Adrenal gland (tissue), 12 donors: ENCODE results near the gene PRG2. TPM values are rescaled to one million over a fixed set of nuclear protein-coding genes. Genes with fewer than 3 reads are reported as not detected.

Experiments
- DNase-seq, 7 donors: peaks; one replicate each; pipeline ENCODE4 v3.0.0-alpha.2; 2019 to 2020
- H3K27ac ChIP-seq, 5 donors: fragments of 200-600 bp; sonication (generic) in 4 of 5; 1 replicate in 3 of 5; 2 replicates in 2 of 5; pipeline versions ENCODE4 v1.5.1 to v1.8.0; 2016 to 2020; ENCODE audit warnings: mild to moderate bottlenecking in 1 of 5
- H3K27me3 ChIP-seq: fragments of 200-600 bp; 2 replicates; pipeline ENCODE4 v1.8.0; 2021
- H3K36me3 ChIP-seq, 2 donors: fragments of 200-600 bp; replicated peaks in 1 of 2; 1 replicate in 1 of 2; 2 replicates in 1 of 2; pipeline versions ENCODE4 v1.5.1 to v1.8.0; 2018 to 2022
- H3K4me1 ChIP-seq, 2 donors: fragments of 200-600 bp; replicated peaks in 1 of 2; 1 replicate in 1 of 2; 2 replicates in 1 of 2; pipeline versions ENCODE4 v1.5.1 to v1.8.0; 2018 to 2021
- H3K4me3 ChIP-seq, 4 donors: fragments of 200-600 bp; sonication (generic) in 3 of 4; one replicate each; pipeline ENCODE4 v1.5.1; 2016 to 2018
- H3K9me3 ChIP-seq, 3 donors: fragments of 200-600 bp; sonication (generic) in 1 of 3; replicated peaks in 1 of 3; 1 replicate in 2 of 3; 2 replicates in 1 of 3; pipeline versions ENCODE4 v1.5.1 to v1.8.0; 2016 to 2021
- POLR2A ChIP-seq, 2 donors: fragments of 450-650 bp; IDR thresholded peaks; one replicate each; pipeline ENCODE4 v1.6.1; 2017; ENCODE audit warnings: antibody characterized with exemption in 2 of 2, mild to moderate bottlenecking in 2 of 2, moderate library complexity in 1 of 2
- WGBS, 4 donors: extraction: QIAGEN DNeasy Blood & Tissue Kit in 2 of 4; methylation state at CpG; one replicate each; pipeline versions ENCODE4 v1.1.5 to v1.1.7; 2013 to 2017; 5-methylcytosine and 5-hydroxymethylcytosine counted together
- intact Hi-C, 2 donors: fragments of 100-400 bp; cut with DNase I; formaldehyde crosslinking; loops; one replicate each; pipeline versions ENCODE4 v1.14.1 to v1.15.0; 2022 to 2023
- polyA plus RNA-seq, 3 donors: library from polyadenylated mRNA; stranded (reverse); fragments of 200-250 nt in 2 of 3; fragments of 350-450 nt in 1 of 3; fragmentation: Illumina TruSeq in 1 of 3; extraction: RNeasy Lipid Tissue Mini Kit (QIAGEN cat#74804) in 1 of 3; gene quantifications; one replicate each; pipeline ENCODE4 v1.2.3, GENCODE V29; 2013 to 2014
- total RNA-seq, 9 donors: library from RNA; depleted of rRNA in 4 of 9; stranded (reverse); fragments of >200 nt in 4 of 9; fragments of 120-200 nt in 1 of 9; fragmentation: NEBNext Ultra II Directional in 1 of 9; extraction: Animal tissue kit (Norgen Biotek cat#: 25700) in 1 of 9; gene quantifications; one replicate each; pipeline versions ENCODE4 v1.1.0 to v1.2.4, GENCODE V29; 2013 to 2023
- TF ChIP-seq, protein P1 (sequence below), 6 experiments: fragments of 450-650 bp in 4 of 6; fragments of 200-600 bp in 2 of 6; sonication (generic) in 1 of 6; IDR thresholded peaks; 1 replicate in 5 of 6; 2 replicates in 1 of 6; pipeline versions ENCODE4 v1.5.1 to v1.8.0; 2016 to 2021; ENCODE audit warnings: antibody characterized with exemption in 6 of 6, mild to moderate bottlenecking in 2 of 6, moderate library complexity in 1 of 6
- donor health status: healthy with polysubstance abuse.
- donor health status: Bipolar disorder and iron deficiency.
- donor health status: DM: yes; HTN: yes; CAD: no.
- donor health status: DM: no; HTN: no; CAD: no.
- donor health status: DM: no; HTN: no; CAD: no.
- donor health status: DM: yes; HTN: yes; CAD: no.

Gene PRG2
- total and polyA plus RNA-seq, 12 donors = 0.24 to 0.97 (median 0.27) TPM; not detected in 8

DNA sequence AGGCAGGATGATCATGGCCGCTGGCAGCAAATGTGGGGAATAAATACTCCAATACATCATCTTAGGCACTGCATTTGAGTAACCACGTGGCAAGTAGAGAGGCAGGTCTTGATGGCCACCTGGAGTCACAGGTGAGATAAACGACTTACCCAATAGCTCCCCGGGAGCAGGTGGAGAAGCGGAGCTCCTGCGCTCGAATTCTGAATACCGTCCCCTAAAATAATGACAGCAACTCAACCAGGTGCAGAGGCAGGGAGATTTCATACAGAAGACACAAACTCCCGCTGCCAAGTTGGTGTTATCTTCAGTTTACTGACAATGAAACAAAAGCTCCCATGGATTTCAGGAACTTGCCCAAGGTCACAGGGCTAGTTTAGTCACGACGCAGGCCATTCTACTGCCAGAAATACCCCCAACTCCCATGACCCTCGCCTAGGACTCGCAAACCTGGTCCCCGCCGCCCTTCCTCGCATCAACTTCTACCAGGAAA, 36.0 kb upstream of the PRG2 start:
- DNase-seq = peak; percentile 53 to 83 (median 73)
- peaks cover 36 to 58% of the 10 kb centered on the region in 2 donors for H3K4me1 ChIP-seq
- H3K27ac ChIP-seq = peak overlapping the region; percentile 77 to 96 (median 88)
- intact Hi-C loops = no loop called here
- H3K36me3 ChIP-seq = peaks cover 0 to 7% of the 10 kb centered on the region in 2 donors
- TF ChIP-seq, protein P1, sequence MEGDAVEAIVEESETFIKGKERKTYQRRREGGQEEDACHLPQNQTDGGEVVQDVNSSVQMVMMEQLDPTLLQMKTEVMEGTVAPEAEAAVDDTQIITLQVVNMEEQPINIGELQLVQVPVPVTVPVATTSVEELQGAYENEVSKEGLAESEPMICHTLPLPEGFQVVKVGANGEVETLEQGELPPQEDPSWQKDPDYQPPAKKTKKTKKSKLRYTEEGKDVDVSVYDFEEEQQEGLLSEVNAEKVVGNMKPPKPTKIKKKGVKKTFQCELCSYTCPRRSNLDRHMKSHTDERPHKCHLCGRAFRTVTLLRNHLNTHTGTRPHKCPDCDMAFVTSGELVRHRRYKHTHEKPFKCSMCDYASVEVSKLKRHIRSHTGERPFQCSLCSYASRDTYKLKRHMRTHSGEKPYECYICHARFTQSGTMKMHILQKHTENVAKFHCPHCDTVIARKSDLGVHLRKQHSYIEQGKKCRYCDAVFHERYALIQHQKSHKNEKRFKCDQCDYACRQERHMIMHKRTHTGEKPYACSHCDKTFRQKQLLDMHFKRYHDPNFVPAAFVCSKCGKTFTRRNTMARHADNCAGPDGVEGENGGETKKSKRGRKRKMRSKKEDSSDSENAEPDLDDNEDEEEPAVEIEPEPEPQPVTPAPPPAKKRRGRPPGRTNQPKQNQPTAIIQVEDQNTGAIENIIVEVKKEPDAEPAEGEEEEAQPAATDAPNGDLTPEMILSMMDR (IDR thresholded peaks at IDR 0.05) = no peak
- TF ChIP-seq POLR2A (IDR thresholded peaks at IDR 0.05) = peak in 1 of 2 donors; percentile 34
- no peaks in the 10 kb centered on the region for H3K9me3 ChIP-seq
- no peaks in the 10 kb centered on the region for H3K27me3 ChIP-seq
- 10 to 17% (median 15%) methylated on average over 15 to 16 of the region's 16 CpGs for WGBS, 4 donors
- H3K4me3 ChIP-seq = peak overlapping the region in 2 of 4 donors; percentile 46 to 62

DNA sequence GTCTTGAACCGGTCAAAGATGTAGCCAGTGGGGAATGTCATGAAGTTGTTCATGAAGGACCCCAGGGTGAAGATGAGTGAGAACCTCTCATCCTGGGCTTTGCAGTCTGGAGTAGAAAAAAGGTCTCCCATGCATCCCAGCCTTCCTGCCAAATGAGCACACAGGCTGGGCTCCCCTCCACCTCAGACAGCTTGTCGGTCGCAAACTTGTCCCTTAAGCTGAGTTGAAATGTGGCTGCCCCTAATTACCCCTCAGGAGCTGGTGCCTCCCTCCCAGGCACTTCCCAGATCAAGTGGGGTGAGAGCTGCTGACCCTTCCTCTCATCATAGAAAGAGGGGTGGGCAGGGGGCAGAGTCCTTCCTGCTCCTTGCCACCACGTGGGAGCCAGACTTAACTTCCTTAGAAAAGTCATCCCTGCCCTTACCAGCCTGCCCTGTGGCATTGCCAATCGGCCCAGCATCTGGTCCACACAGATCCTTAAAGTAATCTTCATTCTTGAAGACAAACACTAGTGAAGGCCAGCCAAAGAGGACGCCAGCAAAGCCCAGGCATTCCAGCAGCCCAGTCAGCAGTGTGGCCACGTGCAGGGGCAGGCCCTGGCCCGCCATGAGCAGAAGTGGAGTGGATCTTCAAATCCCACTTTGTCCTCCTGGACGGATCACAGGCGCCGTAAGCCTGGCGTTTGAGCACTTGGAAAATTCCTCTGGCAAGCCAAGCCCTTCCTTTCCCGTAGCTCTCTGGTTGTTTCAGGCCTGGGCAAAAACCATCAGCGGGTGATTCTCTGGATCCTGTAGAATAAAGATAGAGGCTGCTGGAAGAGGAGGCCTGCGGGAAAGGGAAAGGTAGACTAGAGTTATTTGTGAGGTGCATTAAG, 35.4 kb upstream of the PRG2 start:
- Histone ChIP-seq H3K9me3 (no peaks in the 10 kb centered on the region), H3K27ac (peak overlapping the region in 4 of 5 donors; percentile 77 to 96 (median 90)), H3K4me3 (peak overlapping the region in 1 of 4 donors; percentile 46), H3K27me3 (no peaks in the 10 kb centered on the region), H3K4me1 (peaks cover 36 to 59% of the 10 kb centered on the region in 2 donors), H3K36me3 (peaks cover 0 to 7% of the 10 kb centered on the region in 2 donors)
- TF ChIP-seq, protein P1 (IDR thresholded peaks at IDR 0.05) = no peak
- no peak for TF ChIP-seq POLR2A (IDR thresholded peaks at IDR 0.05)
- peak; percentile 23 to 65 (median 53) for DNase-seq
- intact Hi-C loops = no loop called here
- WGBS, 4 donors = 53 to 72% (median 67%) methylated on average over 12 to 15 of the region's 15 CpGs

DNA sequence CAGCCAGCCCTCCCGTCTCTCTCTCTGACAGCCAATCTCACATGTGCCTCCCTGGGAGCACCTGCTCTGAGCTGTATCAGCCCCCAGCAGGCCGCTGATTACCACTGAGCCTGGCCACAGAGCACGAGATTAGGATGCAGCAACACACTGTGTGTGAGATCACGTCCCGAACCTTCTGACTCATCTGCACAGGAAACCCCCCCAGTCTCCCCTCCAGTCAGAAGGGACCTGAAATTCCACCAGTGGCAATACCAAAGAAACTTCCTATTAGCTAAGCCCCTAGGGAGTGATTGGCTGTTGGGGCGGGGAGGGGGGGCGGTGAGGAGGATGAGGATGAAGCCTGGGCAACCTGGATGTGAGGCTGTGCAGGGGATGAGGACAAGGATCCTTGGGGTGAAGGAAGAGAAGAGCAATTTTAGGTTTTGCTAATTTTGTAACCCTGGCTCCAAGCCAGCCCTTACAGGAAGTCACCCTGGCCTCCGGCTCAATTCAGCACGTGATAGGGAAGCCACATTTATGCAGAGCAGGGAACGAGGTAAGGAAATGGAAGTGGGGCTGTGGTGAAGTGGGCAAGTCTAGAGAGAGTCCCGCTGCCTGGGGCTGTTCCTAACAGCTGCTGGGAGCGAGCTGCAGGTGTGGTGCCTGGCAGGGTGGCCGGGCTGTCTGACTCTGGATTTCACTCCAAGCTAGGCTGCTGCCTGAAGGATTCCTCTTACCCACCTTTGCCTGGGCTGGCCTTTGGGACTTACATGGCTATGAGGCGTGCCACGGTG, 34.5 kb upstream of the PRG2 start:
- intact Hi-C loops = no loop called here
- Histone ChIP-seq H3K27ac (peak overlapping the region in 4 of 5 donors; percentile 25 to 96 (median 59)), H3K27me3 (no peaks in the 10 kb centered on the region), H3K4me3 (no peak overlapping the region), H3K4me1 (peaks cover 36 to 59% of the 10 kb centered on the region in 2 donors), H3K36me3 (peaks cover 0 to 11% of the 10 kb centered on the region in 2 donors), H3K9me3 (no peaks in the 10 kb centered on the region)
- 30 to 43% (median 39%) methylated on average over 11 to 15 of the region's 15 CpGs for WGBS, 4 donors
- DNase-seq = peak; percentile 44 to 84 (median 77)
- TF ChIP-seq, protein P1 (IDR thresholded peaks at IDR 0.05) = no peak
- no peak for TF ChIP-seq POLR2A (IDR thresholded peaks at IDR 0.05)
